ENCODE measurements around the gene SMDT1.
"Not testable (repeated sequence)": the region's sequence is repeated elsewhere in the genome, so short reads cannot be mapped to it uniquely, and the experiment has no call there.

Gene SMDT1

GRCh38 chr22:42070517-42071422 lies 8.7 kb upstream of the SMDT1 start, which contains the start of gene NAGA:
NAGA (minus strand) TSS chr22:42070812; CDS start chr22:42070297, 515 bp downstream.
- peak; percentile 79 for DNase-seq (ENCODE audit: low read depth)

- DNase-seq (ENCODE audit: low read depth), result not testable (repeated sequence)
These were observed 8.0 kb upstream of the SMDT1 start for GRCh38 chr22:42071508-42071907.

GRCh38 chr22:42072606-42073330 lies 6.7 kb upstream of the SMDT1 start:
- DNase-seq (ENCODE audit: low read depth), result no peak

GRCh38 chr22:42073621-42074041 lies 5.9 kb upstream of the SMDT1 start:
- no peak for DNase-seq (ENCODE audit: low read depth)

GRCh38 chr22:42074132-42074811 lies 5.2 kb upstream of the SMDT1 start, which contains the start of gene PHETA2:
PHETA2 (plus strand) TSS chr22:42074248; CDS start chr22:42077294, 3,046 bp downstream.
- peak; percentile 52 for DNase-seq (ENCODE audit: low read depth)

- DNase-seq (ENCODE audit: low read depth), result no peak
These were observed 4.4 kb upstream of the SMDT1 start for GRCh38 chr22:42074846-42075676.

- DNase-seq (ENCODE audit: low read depth), result no peak
These were observed 2.6 kb upstream of the SMDT1 start for GRCh38 chr22:42076764-42077485.

GRCh38 chr22:42077486-42078125 lies 1.9 kb upstream of the SMDT1 start:
- DNase-seq (ENCODE audit: low read depth), result no peak

GRCh38 chr22:42078469-42079318 lies 806 bp upstream of the SMDT1 start:
- no peak for DNase-seq (ENCODE audit: low read depth)

GRCh38 chr22:42080287-42080686 lies 787 bp downstream of the SMDT1 start:
- no peak for DNase-seq (ENCODE audit: low read depth)

- no peak for DNase-seq (ENCODE audit: low read depth)
These were observed 3.6 kb downstream of the SMDT1 start for GRCh38 chr22:42083119-42083518.

- DNase-seq (ENCODE audit: low read depth), result no peak
These were observed 5.4 kb downstream of the SMDT1 start for GRCh38 chr22:42084874-42085273.

GRCh38 chr22:42086051-42086450 lies 6.6 kb downstream of the SMDT1 start:
- DNase-seq (ENCODE audit: low read depth), result no peak

GRCh38 chr22:42090596-42091454 lies 11.3 kb downstream of the SMDT1 start, which contains the start of gene NDUFA6:
NDUFA6 (minus strand) TSS chr22:42090772; CDS start chr22:42090744, 28 bp downstream.
- peak; percentile 97 for DNase-seq (ENCODE audit: low read depth)

GRCh38 chr22:42091455-42091782 lies 11.9 kb downstream of the SMDT1 start:
- no peak for DNase-seq (ENCODE audit: low read depth)

- no peak for DNase-seq (ENCODE audit: low read depth)
These were observed 21.7 kb downstream of the SMDT1 start for GRCh38 chr22:42101199-42101598.

GRCh38 chr22:42104332-42104860 lies 24.9 kb downstream of the SMDT1 start:
- not testable (repeated sequence) for DNase-seq (ENCODE audit: low read depth)

- no peak for DNase-seq (ENCODE audit: low read depth)
These were observed 29.3 kb downstream of the SMDT1 start for GRCh38 chr22:42108848-42109247.
